HG02943 (cell line): ENCODE data around the gene MOV10.
"Not testable (repeated sequence)": the region's sequence is repeated elsewhere in the genome, so short reads cannot be mapped to it uniquely, and the experiment has no call there.

Source experiments
- ATAC-seq: cut with Tn5 transposase; IDR thresholded peaks from one replicate; pipeline ENCODE4 v1.9.1; 2021; ENCODE audit warnings: mild to moderate bottlenecking, low read depth, moderate library complexity; ENCODE audit not compliant: unreplicated experiment

The MOV10 gene

GRCh38 chr1:112729011-112729410 lies 54.6 kb downstream of the MOV10 start:
- not testable (repeated sequence) for ATAC-seq

GRCh38 chr1:112729909-112730308 lies 55.5 kb downstream of the MOV10 start:
- ATAC-seq = no peak

- no peak for ATAC-seq
Measured at GRCh38 chr1:112731451-112731850, 57.0 kb downstream of the MOV10 start.

GRCh38 chr1:112735752-112736151 lies 61.3 kb downstream of the MOV10 start:
- ATAC-seq = no peak

GRCh38 chr1:112737573-112737972 lies 63.1 kb downstream of the MOV10 start:
- ATAC-seq = no peak

GRCh38 chr1:112743174-112744008 lies 68.9 kb downstream of the MOV10 start:
- no peak for ATAC-seq

- no peak for ATAC-seq
Measured at GRCh38 chr1:112744009-112744578, 69.6 kb downstream of the MOV10 start.

- ATAC-seq = no peak
Measured at GRCh38 chr1:112748396-112748795, 73.9 kb downstream of the MOV10 start.
